CD4-positive, alpha-beta T cell treated with Interleukin-21 for 1 hour (primary cell): ENCODE results near the gene BCL2A1.
"Not testable (repeated sequence)": the region's sequence is repeated elsewhere in the genome, so short reads cannot be mapped to it uniquely, and the experiment has no call there.

Experiments
- DNase-seq: peaks from one replicate; pipeline ENCODE4 v3.0.0-alpha.2; 2020

BCL2A1 gene

DNA sequence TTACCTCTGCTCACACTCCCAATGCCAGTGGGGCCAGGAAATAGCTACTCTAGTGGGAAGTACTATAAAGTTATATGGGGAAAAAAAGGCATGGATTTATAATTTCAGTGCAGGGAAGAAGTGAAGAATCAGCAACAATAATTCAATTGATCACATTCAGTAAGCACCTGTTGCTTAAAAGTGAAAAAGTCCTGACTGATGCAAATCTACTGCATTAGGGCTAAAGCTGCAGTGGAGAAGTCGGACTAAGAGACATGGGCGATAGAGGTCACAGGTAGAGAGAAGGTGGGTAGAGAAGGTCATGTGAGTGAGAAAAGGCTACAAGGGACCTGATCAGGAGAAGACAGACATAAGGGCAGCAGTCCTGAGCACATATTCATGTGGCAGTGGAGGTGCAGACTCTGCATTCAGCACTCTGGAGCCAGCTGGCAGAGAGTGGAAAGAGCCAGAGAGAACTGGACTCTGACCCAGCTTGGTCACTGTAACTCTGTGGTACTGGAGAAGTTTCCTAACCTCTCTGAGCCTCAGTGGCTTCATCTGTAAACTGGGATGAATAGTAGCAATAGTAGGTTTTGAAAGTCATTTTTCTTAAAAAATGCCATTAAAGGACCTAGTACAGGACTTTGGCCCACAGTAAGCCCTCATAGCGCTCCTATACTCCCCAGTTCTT is 17.6 kb upstream of the BCL2A1 start:
- no peak for DNase-seq

DNA sequence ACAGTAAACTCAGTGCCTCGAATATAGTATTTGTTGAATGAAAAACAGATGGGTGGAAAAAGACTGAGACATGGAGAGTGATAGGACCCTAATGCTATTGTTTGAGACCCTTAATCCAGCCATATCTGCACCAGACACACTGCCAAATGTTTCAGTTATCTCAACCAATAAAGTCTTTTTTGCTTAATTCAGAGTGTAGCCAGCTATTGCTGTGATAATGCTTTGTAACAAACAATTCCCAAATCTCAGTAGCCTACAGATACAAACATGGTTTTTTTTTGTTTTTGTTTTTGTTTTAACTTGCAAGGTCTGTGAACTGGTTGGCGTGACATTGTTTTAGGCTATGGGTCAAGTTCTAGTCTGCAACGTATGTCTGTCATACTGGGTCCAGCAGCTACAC is 17.0 kb upstream of the BCL2A1 start:
- DNase-seq = no peak

DNA sequence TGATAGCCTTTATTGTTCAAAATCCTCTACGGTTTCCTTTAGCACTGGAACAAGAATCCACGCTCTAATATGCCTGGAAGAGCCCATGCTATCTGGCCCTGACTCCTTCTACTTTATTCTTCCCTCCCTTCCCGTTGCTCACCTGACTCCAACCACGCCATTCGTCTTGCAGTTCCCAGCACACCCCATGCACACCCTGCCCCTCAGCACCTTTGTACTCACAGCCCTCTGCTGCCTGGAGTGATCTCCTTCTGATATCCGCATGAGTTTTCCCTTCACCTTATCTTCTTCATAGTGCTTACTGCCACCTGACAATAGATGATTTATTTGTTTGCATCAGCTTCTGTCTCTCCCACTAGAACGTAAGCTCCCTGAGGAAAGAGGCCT is 16.6 kb upstream of the BCL2A1 start:
- DNase-seq = no peak

DNA sequence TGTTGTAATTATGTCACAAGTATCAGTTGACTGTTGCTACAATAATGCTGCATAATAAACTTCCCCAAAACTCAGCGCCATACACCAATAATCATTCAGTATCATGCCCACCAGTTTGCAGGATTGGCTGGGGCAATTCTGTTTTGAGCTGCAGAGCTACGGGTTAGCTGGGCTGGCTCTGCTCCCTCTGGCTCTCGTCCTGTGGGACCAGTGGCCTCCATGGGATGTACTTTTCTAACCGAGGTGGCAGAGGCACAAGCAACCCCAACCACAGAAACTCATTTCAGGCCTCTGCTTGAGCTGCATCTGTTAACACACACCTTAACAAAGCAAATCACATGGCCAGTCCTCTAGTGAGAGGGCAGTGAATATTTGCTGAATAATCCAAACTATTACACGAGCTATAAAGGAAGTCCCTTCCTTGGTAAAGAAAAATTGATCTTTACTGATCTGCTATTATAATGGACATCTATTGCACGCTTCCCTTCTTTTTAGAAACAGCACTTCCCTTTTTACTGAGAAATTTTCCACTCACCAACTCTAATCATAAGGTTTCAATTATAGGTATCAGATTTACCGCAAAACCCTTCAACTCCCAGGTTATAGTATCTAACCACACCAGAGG is 10.9 kb upstream of the BCL2A1 start:
- no peak for DNase-seq

DNA sequence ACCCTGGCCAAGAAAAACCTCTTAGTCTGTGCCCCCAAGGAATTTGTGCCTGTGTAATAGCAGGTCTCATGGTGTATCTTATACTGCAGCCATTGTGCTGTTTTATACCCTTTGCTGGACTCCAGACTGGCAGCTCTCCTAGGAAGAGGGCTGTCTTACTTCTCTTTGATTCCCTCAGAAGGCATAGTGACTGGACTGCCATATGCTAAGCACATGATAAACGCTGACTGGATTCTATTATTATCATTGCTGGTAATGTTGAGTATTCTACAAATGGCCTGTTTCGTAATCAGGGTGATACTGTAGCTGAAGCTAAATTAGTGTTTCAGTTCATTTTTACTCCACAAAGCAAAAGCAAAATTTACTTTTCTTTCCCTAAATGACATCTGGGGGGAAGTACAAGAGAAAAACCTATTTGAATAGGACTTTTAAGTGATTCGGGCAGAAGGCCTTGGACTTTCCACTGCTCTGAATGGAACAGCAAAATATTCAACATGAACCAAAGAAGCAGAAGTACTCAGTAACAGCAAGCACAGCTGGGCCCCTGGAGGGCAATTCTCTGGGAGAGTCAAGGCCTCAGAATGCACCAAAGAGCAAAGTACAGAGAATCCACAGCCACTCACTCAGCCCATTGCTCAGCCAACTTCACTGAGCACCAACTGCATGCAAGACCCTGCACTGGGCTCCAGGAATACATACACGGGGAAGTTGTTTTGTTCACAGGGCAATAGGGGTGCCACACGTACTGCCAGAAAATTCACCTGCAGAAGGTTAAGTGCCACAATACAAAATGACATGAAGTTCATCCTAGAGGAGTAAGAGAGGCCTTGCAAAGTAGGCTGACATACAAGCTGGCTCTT is 7.9 kb upstream of the BCL2A1 start:
- peak; percentile 22 for DNase-seq

DNA sequence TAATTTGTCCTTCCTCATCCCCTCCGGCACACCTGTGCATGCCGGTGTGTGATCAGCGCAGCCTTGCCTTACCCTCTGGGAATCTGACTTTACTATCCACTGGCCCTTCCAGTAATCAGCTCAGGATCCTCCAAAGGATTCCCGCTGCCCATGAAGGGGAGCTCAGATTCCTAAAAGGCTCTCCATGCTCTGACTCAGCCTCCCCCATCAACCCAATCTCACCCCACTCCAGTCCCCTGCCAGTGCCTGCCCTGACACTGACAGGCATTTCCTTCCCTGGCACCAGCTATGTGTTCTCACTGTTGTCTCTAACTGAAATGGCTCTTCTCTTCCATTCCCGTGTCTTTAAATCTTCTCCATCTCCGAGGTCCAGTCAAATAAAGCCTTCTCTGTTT is 7.3 kb upstream of the BCL2A1 start:
- DNase-seq = no peak

DNA sequence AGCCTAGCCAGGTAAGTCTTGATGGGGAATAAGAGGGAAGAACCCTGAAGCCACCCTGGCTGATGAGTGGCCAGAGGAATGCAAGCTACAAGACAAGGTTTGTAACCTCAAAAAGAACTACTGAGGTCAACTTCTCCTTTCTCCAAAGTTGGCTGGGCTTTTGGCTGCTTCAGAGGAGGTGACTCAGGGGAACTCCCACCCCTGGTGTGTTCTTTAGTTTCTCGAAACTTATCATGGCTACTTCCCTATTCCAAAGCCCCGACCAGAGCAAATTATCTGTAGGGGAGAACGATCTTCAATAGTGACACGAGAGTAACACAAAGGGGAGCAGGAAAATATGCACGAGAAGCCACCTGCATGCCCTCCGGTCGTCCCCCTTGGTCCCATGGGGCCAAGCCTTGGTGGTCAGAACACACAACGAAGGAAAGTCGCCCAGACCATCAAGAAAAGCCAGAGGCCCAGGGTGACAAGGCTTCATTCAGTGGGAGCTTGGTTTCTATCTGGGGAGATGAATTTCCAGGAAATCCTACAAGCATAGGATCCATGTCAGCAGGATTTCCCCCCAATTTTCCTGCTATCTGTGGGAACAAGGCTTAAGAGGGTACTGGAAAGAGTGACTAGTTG is 6.5 kb upstream of the BCL2A1 start:
- peak; percentile 24 for DNase-seq

DNA sequence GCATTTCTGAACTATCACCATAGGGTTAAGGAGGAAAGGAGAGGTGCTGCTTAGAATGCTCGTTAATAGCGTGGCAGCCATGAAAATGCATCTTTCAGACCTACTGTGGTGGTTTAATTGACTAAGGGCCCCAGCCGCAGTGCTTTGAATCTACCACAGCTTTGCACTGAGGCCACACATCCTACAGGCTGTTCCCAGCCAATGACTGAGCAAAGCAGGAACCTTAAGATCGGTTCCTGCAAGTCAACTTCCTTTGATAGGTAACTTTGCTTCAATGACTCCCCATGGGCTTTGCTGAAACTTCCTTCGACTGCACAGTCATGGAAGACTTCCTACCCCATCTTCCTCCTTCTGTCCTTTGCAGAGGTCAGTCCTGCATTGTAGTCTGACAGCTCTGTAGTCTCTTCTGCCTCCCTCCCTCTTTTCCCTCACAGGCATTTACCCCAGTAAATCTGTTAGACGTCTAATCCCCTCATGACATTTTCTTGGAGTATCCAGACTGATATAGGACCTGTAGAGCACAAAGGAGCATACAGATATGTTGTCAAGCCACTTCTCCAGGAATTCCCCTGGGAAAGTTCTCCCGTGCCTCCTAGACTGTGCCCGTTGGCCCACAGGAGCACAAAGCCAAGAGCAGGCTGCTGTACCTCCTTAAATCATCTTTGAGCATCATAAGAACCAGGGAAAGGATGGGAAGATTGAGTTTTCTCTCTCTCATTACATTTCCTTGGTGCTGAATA is 2.6 kb upstream of the BCL2A1 start:
- DNase-seq = no peak

DNA sequence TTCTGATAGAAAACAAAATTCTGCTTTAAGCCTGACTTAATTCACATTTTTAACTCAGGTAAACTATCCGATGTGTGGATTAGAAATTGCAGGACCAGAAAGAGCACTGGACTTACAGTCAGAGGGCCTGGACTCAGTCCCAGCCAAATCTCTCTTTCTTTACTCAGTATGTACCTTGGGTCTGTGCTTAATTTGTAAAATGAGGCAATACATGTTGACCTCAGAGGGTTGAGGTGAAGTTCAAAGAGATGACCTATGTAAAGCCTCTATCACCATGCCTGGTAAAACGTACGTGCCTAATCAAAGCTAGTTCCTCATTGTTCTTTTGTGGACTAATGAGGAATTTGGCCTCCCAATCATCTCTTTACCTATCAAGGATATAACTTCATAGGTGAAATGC is 1.9 kb upstream of the BCL2A1 start:
- DNase-seq = no peak

DNA sequence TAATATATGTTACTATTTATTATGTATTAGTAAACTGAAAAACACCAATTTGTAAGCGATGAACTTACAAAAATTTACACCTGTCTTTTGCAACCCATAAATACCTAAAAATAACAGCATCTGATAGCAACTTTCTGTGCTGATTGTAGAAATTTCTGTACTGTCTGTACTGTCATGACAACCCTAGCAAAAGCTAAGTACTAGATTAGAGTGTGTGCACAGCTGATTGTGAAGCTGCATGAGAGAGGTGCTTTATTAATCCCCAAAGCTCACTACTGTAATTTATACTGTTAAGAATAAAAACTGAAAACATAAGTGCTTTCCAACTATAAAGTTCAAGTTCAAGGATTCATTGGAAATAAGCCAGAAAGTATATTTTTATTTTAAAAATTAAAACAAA is 815 bp downstream of the BCL2A1 start:
- no peak for DNase-seq

DNA sequence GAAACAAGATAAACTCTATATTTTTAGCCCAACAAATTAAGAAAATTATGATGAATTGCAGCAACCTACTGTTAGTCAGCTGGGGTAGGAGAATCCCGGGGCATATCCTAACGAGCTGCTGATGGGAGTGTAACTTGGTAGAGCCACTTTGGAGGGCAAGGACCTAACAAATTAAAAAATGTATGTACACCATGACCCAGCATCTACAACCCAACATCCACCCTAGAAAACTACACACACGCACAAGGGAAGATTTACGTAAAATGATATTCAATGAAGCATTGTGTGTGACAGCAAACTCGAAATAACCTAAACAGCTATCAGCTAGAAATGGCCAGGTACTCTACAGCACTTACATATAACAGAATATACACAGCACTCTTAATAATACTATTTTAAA is 1.9 kb downstream of the BCL2A1 start:
- DNase-seq = no peak

DNA sequence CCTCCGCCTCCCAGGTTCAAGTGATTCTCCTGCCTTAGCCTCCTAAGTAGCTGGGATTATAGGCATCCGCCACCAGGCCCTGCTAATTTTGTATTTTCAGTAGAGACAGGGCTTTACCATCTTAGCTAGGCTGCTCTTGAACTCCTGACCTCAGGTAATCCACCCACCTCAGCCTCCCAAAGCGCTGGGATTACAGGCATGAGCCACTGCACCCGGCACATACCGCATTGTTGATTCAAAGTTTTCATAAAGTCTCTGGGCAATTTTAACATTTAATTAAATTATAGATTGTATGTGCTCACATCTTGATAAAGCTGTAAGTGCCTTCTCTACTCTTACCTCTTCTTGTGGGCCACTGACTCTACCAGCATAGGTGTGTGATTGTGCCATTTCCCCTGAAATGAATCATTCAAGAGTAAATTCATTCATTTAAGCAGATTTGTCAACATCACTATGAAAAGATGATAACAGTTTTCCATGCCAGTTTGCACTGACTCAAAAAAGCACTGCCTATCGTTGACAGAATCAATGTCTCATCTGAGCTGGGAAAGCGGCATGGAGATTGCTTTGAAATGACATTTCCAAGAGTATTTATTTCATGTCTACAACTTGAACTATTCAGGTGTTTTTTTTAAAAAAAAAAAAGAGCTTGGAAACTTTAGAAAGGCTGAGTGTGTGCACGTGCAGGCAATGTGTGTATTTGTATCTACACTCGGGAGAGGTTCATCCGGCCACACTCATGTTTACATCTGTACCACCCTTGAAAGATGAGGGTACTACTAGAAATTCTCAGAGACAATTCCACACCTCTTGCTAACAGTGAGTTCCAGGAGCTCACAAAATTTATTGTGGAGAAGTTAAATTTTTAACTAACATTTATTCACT is 3.5 kb downstream of the BCL2A1 start:
- no peak for DNase-seq

DNA sequence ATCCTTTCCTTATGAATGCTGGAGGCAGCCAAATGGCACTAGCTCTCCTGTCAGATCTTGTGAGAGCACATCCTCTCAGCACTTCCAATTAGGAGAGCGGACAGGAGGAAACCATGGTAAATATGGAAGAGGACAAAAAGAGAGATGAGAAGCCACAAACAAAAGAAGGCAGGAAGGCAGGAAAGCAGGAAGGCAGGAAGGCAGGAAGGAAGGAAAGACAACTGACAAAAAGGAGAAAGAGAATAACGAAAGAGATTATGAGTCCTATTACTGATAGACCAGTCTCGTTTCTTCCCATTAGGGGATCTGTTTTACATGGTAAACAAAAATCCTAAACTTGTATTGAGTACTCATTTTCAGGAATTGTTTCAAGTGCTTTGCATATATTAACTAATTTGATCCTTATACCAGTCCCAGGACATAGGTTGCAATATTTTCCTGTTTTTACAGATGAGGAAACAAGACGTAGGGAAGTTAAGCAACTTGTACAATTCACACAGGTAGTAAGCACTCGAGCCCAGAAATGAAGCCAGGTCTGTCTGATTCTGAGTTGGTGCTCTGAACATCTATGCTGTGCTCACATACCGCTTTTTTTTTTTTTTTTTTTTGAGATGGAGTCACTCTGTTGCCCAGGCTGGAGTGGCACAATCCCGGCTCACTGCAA is 4.2 kb downstream of the BCL2A1 start:
- no peak for DNase-seq

DNA sequence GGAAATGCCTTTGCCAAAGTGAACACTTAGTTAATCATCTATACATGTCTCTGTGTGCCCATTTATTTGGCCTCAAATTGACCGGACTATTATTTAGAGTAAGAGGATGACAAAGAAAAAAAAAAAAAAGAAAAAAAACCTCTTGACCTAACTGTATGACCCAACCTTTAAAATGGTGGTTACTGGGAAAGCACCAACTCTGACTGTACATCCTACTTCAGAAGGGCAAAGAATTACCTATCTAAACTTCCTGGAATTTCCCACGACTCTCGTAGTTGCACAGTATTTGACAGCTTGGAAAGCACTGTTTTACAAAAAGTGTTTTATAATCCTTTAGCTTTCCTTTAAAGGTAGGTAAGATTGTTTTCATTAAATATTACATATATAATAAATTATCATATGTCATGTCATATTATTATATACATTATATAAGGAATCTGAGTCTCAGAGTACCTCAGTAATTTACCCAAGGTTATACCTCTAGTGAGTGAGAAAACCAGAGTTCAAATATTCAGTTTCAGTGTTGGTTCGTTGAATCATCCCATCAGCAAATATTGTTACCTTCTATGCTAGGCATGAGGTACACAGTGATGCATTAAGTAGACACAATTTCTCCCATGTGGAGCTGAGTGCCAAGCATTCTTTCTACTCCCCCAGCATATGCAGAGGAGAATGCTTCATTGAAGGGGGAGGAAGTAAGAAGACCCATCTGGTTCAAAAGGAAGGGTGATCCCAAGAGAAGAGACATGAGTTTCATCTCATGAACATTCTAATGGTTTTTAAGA is 5.0 kb downstream of the BCL2A1 start:
- DNase-seq = peak; percentile 47

DNA sequence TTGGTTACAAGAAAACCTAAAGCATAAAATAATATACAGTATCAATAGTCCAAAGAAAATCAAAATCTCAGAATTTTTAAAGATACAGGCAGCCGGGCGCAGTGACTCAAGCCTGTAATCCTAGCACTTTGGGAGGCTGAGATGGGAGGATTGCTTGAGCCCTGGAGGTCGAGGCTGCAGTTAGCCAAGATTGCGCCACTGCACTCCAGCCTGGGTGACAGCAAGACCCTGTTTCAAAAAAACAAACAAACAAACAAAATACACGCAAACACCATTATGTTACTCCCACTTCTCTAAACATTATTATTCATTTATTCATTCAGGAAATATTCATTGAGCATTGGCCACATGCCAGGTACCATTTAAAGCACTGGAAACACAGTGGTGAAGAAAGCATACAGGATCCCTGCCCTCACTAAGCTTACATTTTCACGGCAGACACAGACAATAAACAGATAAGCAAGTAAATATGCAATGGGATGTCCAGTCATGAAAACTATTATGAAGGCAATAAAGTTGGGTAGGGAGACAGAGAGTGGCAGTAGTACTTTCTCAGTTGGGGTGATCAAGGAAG is 6.7 kb downstream of the BCL2A1 start:
- DNase-seq = no peak

DNA sequence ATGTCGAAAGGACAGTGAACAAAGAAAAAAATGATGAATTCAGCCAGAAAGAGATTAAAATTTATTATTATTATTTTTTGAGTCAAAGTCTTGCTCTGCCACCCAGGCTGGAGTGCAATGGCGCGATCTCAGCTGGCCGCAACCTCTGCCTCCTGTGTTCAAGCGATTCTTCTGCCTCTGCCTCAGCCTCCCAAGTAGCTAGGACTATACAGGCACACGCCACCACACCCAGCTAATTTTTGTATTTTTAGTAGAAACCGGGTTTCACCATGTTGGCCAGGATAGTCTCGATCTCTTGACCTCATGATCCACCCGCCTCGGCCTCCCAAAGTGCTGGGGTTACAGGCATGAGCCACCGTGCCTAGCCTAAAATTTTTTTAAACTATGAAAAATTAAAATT is 8.1 kb downstream of the BCL2A1 start:
- DNase-seq = not testable (repeated sequence)

DNA sequence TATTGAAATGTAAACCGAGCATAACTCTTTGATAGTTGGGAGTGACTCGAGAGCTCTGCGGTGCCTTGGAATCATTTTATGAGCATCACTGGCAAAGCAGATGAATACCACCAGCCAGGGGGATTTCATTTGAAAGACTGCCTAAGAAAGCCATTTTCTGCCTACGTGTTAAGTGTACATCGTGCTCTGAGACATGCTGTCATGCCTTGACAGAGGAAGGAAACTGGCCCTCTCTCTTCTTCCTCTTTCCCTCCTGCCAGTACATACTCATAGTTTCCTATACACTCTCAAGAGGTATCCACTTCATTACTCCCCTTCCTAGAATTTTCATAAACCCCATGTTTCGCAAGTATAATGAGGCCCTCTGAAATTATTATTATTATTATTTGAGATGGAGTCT is 8.8 kb downstream of the BCL2A1 start:
- no peak for DNase-seq

DNA sequence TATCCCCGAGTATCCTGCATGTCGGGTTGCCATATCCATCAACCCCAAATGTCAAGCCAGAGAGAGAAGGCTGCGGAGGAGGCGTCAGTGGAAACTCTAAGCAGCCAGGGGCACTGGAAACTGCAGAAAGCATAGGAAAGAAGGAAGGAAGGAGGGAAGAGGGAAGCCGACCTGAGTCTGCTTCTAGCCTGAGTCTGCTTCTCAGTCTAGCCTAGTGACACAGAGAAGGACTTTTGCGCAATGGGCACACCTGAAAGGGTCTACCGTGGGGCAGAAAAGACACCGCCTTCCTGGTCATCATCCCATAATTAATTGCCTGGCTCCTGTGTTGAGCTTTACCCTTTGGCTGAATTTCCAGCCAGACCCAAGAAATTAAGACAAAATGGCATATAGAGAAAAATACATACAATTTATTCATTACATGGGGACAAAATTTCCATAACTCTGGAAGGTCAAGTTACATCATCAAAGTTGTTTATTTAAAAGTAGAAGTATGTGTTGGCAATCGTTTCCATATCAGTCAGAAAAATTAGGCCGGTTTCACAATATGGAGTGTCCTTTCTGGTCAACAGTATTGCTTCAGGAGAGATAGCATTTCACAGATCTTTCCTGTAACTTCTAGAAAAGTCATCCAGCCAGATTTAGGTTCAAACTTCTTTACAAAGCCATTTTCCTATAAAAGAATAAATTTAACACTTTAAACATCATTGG is 10.3 kb downstream of the BCL2A1 start:
- DNase-seq = no peak

DNA sequence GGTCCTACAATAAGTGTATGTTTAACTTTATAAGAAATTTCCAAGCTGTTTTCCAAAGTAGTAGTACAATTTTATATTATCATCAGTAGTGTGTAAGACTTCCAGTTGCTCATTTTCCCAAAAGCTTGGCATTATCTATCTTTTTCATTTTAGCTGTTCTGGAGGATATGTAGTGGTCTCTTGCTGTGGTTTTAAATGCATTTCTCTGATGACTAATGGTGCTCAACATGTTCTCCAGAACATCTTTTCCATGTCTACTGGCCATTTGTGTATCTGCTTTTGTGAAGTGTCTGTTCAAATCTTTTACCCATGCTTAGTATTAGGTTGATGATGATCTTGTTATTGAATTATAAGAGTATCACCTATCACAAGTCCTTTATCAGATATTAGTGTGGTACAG is 13.3 kb downstream of the BCL2A1 start:
- DNase-seq = no peak
